ENCODE measurements around the gene FZD1.

Gene FZD1

DNA sequence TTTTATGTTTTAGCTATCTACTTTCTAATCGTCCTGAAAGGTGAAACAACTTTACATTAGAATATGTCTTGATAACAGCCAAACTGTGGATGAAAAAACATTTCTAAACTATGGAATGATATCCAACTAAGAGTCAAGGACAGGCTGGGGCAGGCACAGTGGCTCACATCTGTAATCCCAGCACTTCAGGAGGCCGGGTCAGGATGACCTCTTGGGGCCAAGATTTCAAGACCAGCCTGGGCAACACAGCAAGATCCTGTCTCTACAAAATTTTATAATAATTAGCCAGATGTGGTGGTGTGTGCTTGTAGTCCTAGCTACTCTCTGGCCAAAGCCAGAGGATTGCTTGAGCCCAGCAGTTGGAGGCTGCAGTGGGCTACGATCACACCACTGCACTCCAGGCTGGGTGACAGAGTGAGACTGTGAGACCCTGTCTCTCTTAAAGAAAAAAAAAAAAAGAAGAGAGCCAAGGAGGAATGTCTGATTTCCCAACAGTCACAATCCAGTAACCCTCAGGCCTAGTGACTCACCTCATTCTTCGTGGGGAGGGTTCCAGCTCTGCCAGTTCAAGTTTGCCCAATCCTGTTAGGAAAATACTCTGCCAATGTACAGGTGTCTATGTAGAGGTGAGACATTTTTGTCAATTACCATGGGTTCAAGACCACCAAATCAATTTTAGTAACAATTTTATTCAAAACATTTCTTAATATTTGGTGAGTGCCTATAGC lies 14.6 kb upstream of the FZD1 start:
- Histone ChIP-seq H3K9me2 (replicated peaks; ENCODE audit: insufficient read depth, low read length) (no peaks in the 10 kb centered on the region), H4K20me1 (ENCODE audit: low read depth, low read length) (no peaks in the 10 kb centered on the region), H3K79me2 (ENCODE audit: insufficient read depth, low read length) (no peaks in the 10 kb centered on the region), H3K4me3 (ENCODE audit: insufficient read depth, low read length, poor library complexity, severe bottlenecking) (no peak overlapping the region), H3K36me3 (ENCODE audit: low read length) (no peaks in the 10 kb centered on the region), H3K9me3 (ENCODE audit: insufficient read depth, low read length) (no peaks in the 10 kb centered on the region), H3F3A (ENCODE audit: insufficient read depth) (no peaks in the 10 kb centered on the region), H2AFZ (ENCODE audit: low read depth, low read length, severe bottlenecking) (no peak overlapping the region), H3K4me2 (ENCODE audit: low read depth, low read length, poor library complexity, severe bottlenecking) (no peak overlapping the region), H3K9ac (ENCODE audit: low read length) (no peak overlapping the region), H3K27me3 (ENCODE audit: low read length) (no peaks in the 10 kb centered on the region), H3K27ac (ENCODE audit: low read depth, low read length) (no peak overlapping the region)
- TF ChIP-seq, protein P1, sequence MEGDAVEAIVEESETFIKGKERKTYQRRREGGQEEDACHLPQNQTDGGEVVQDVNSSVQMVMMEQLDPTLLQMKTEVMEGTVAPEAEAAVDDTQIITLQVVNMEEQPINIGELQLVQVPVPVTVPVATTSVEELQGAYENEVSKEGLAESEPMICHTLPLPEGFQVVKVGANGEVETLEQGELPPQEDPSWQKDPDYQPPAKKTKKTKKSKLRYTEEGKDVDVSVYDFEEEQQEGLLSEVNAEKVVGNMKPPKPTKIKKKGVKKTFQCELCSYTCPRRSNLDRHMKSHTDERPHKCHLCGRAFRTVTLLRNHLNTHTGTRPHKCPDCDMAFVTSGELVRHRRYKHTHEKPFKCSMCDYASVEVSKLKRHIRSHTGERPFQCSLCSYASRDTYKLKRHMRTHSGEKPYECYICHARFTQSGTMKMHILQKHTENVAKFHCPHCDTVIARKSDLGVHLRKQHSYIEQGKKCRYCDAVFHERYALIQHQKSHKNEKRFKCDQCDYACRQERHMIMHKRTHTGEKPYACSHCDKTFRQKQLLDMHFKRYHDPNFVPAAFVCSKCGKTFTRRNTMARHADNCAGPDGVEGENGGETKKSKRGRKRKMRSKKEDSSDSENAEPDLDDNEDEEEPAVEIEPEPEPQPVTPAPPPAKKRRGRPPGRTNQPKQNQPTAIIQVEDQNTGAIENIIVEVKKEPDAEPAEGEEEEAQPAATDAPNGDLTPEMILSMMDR (IDR thresholded peaks at IDR 0.05; ENCODE audit: insufficient read depth, low read length, poor library complexity, severe bottlenecking), result no peak
- TF ChIP-seq EZH2phosphoT487 (conservative IDR thresholded peaks at IDR 0.05; ENCODE audit: low read length), result no peak

DNA sequence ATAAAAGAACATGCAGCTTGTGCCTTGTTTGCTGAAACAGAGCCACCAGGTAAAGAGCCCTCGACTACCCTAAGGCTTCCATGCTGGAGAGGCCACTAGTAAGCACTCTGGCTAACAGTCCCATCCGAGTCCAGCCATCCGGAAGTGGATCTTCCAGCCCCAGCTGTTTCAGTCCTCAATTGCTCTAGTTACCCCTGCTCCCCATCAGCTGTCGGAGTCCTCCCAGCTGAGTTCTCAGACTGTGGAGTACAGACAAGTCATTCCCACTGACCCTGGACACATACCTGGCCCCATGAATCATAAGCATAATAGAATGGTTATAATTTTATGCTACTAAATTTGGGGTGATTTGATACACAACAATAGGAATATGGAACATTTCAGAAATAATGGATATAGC lies 13.5 kb upstream of the FZD1 start:
- H2AFZ ChIP-seq (ENCODE audit: low read depth, low read length, severe bottlenecking), result no peak overlapping the region
- no peaks in the 10 kb centered on the region for H3K9me2 ChIP-seq (replicated peaks; ENCODE audit: insufficient read depth, low read length)
- TF ChIP-seq, protein P1 (IDR thresholded peaks at IDR 0.05; ENCODE audit: insufficient read depth, low read length, poor library complexity, severe bottlenecking), result no peak
- no peak for TF ChIP-seq EZH2phosphoT487 (conservative IDR thresholded peaks at IDR 0.05; ENCODE audit: low read length)
- no peaks in the 10 kb centered on the region for H3K9me3 ChIP-seq (ENCODE audit: insufficient read depth, low read length)
- H3K79me2 ChIP-seq (ENCODE audit: insufficient read depth, low read length), result no peaks in the 10 kb centered on the region
- H3K36me3 ChIP-seq (ENCODE audit: low read length), result no peaks in the 10 kb centered on the region
- H3K4me2 ChIP-seq (ENCODE audit: low read depth, low read length, poor library complexity, severe bottlenecking), result no peak overlapping the region
- no peaks in the 10 kb centered on the region for H3F3A ChIP-seq (ENCODE audit: insufficient read depth)
- no peaks in the 10 kb centered on the region for H3K27me3 ChIP-seq (ENCODE audit: low read length)
- H3K27ac ChIP-seq (ENCODE audit: low read depth, low read length), result no peak overlapping the region
- no peaks in the 10 kb centered on the region for H4K20me1 ChIP-seq (ENCODE audit: low read depth, low read length)
- H3K4me3 ChIP-seq (ENCODE audit: insufficient read depth, low read length, poor library complexity, severe bottlenecking), result no peak overlapping the region
- no peak overlapping the region for H3K9ac ChIP-seq (ENCODE audit: low read length)

DNA sequence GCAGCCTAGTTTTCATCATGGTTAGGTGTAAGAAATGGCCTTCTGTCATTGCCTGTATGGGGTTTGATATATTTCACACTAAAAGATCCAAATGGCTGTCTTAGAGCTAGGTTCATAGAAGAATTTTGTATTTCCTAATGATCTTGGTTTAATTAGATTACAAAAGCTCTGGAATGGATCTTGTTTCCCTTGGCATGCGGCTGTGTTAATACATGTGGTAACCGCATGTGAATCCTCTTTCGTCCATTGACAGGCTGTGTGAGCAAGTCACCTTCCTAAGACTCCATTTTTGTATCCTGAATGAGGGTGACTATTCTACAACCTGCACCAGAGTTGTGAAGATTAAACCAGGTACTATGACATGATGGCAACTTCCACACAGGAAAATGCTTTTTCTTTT lies 12.4 kb upstream of the FZD1 start:
- no peak overlapping the region for H3K27ac ChIP-seq (ENCODE audit: low read depth, low read length)
- no peak overlapping the region for H3K4me3 ChIP-seq (ENCODE audit: insufficient read depth, low read length, poor library complexity, severe bottlenecking)
- H3F3A ChIP-seq (ENCODE audit: insufficient read depth), result no peaks in the 10 kb centered on the region
- H3K79me2 ChIP-seq (ENCODE audit: insufficient read depth, low read length), result no peaks in the 10 kb centered on the region
- H3K9me2 ChIP-seq (replicated peaks; ENCODE audit: insufficient read depth, low read length), result no peaks in the 10 kb centered on the region
- no peaks in the 10 kb centered on the region for H3K36me3 ChIP-seq (ENCODE audit: low read length)
- H3K9me3 ChIP-seq (ENCODE audit: insufficient read depth, low read length), result no peaks in the 10 kb centered on the region
- no peaks in the 10 kb centered on the region for H4K20me1 ChIP-seq (ENCODE audit: low read depth, low read length)
- H3K4me2 ChIP-seq (ENCODE audit: low read depth, low read length, poor library complexity, severe bottlenecking), result no peak overlapping the region
- no peak for TF ChIP-seq EZH2phosphoT487 (conservative IDR thresholded peaks at IDR 0.05; ENCODE audit: low read length)
- TF ChIP-seq, protein P1 (IDR thresholded peaks at IDR 0.05; ENCODE audit: insufficient read depth, low read length, poor library complexity, severe bottlenecking), result no peak
- H3K27me3 ChIP-seq (ENCODE audit: low read length), result no peaks in the 10 kb centered on the region
- H2AFZ ChIP-seq (ENCODE audit: low read depth, low read length, severe bottlenecking), result no peak overlapping the region
- no peak overlapping the region for H3K9ac ChIP-seq (ENCODE audit: low read length)

Measured in SU-DHL-6 (cell line).